NT2/D1 (cell line): ENCODE data around the gene MTCH1.

Experiments used
- SUZ12 ChIP-seq: IDR thresholded peaks from 2 replicates; pipeline ENCODE4 v1.6.1; 2011; ENCODE audit not compliant: insufficient read length, insufficient read depth; ENCODE audit errors: extremely low read depth
- YY1 ChIP-seq: IDR thresholded peaks from 2 replicates; pipeline ENCODE4 v1.6.1; 2011; ENCODE audit not compliant: insufficient read length, insufficient read depth
- ZNF274 ChIP-seq: IDR thresholded peaks from 2 replicates; pipeline ENCODE4 v1.6.1; 2011; ENCODE audit warnings: mild to moderate bottlenecking, low read depth, low read length

DNA sequence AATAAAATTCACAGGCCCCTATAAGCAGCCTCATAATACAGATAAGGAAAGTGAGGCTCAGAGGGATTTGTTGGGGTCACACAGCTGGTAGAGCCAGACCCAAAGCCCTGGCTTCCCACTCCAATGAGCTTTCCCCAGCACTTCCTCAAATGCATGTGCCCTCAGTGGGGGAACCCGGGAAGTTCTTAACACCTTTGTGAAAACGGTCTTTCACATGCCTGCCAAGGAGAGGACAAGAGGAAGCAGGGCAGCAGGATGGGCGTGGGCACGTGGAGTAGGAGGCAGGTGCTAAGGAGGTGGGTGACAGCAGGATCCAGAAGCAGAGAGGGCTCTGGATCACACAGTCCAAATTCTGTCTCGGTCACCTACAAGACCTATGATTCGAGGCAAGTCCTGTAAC, 30.9 kb downstream of the MTCH1 start:
- no peak for TF ChIP-seq YY1
- TF ChIP-seq SUZ12 = no peak
- TF ChIP-seq ZNF274 = no peak
